HG03442 (cell line): ENCODE measurements around the gene PPP1R12C.
"Not testable (repeated sequence)": the region's sequence is repeated elsewhere in the genome, so short reads cannot be mapped to it uniquely, and the experiment has no call there.

Experiments
- ATAC-seq: cut with Tn5 transposase; IDR thresholded peaks from one replicate; pipeline ENCODE4 v1.9.1; 2021; ENCODE audit warnings: mild to moderate bottlenecking, moderate library complexity; ENCODE audit not compliant: unreplicated experiment

PPP1R12C gene

DNA sequence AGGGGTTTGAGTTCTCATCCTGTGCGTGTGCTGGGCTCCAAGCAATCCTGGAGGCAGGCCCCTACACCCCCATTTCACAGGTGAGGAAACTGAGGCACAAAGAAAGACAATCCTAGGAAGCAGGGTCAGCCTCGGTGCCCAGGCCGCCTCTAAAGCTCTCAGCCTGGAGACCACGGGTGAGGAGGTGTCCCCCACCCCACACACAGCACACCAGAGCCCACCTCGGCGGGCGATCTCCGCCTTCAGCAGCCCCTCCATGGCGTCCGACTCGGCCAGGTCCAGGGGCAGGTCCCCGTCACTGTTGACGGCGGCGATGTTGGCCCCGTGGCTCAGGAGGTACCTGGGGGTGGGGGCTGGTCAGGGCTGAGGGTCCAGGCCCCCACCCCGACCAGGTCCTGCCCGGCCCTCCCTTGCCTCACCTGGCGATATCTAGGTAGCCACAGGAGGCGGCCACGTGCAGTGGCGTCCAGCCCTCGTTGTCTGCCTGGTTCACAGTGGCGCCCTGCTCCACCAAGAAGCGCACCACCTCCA is 5.1 kb downstream of the PPP1R12C start:
- ATAC-seq: no peak

DNA sequence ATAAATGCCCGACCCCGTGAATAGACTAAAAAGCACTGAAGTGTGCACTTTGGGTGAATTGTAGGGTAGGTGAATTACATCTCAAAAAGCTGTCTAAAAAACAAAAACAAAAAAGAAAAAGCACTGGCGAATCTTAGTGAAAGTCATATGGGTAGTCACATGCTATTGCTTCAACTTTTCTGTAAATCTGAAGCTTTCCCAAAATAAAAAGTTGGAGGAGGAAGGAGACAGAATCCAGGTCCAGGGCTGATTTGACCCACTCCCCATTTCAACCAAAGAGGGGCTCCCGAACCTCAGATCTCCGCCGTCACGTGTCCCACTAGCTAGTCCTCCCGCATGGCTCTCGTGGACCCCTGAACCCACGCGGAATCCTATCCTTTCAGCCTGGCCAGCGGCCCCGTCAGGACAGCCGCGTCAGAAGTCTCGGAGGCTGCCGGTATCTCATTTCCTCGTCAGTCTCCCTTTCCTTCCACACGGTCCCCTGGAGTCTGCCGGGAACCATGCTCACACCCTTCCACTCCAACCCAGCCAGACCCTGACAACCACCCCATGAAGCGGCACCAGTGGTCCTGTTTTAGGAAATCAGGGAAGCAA is 6.1 kb downstream of the PPP1R12C start:
- ATAC-seq: no peak

- no peak for ATAC-seq
Measured at GRCh38 chr19:55109527-55110291, 7.7 kb downstream of the PPP1R12C start.

DNA sequence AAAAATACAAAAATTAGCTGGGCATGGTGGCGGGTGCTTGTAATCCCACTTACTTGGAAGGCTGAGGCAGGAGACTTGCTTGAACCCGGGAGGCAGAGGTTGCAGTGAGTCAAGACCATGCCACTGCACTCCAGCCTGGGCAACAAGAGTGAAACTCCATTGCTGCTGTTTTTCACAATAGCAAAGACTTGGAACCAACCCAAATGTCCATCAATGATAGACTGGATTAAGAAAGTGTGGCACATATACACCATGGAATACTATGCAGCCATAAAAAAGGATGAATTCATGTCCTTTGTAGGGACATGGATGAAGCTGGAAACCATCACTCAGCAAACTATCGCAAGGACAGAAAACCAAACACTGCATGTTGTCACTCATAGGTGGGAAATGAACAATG is 10.2 kb downstream of the PPP1R12C start:
- ATAC-seq: not testable (repeated sequence)

GRCh38 chr19:55106591-55106990 is 10.8 kb downstream of the PPP1R12C start:
- no peak for ATAC-seq

- no peak for ATAC-seq
Measured at GRCh38 chr19:55105237-55105636, 12.2 kb downstream of the PPP1R12C start.

DNA sequence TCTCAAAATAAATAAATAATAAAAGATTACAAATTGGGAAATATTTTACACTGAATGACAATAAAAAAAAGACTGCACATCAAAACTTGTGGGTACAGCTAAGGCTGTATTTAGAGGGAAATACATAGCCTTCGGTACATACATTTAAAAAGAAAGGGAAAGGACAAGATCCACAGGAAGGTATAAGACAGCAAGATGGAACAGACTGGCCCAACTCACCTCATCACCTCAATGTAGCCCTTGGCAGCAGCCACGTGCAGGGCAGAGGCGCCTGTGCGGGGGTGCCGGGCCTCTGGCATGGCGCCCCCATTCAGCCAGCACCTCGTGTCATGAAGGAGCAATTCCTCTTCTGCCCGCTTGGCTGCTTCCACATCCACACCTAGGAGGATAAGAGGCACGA is 14.2 kb downstream of the PPP1R12C start:
- ATAC-seq: no peak

- ATAC-seq: no peak
Measured at GRCh38 chr19:55101261-55101660, 16.2 kb downstream of the PPP1R12C start.

DNA sequence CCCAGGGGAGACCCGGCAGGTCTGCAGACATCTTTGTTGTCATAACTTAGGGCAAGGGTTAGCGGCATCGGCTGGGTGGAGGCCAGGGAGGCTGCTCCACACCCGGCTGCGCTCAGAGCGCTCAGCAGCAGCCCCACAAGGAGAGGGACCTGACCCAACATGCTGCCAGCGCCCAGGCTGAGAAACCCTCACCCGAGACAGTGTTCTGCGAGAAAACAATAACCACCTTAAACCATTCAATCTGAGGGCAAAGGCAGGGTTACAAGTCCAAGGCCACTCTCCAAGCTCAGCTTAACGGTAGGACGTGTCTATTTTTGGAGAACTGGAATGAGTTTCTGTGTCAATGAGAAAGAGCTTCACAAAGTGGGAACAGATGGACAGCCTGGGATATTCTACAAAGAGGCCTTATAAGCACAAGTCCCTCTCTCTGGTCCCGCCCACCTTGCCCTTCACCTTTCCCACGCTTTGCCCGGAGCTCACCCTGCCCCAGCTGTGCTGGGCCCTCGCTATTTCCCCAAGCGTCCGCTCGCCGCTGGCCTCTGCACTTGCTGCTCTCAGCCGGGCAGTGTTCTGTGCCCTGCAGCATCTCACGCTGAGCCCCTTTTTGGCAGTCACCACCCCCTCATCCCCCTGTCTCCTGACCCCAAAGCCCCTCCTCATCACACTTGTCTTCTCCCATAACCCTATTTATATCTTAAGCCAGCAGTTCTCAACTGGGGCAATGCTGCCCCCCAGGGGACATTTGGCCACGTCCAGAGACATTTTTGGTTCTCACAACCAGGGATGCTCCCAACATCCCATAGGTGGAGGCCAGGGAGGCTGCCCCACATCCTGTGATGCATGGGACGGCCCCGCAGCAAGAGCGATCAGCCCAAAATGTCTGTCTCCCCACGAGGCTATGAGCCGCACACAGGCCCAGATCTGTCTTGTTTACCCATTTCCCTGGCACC is 17.6 kb downstream of the PPP1R12C start:
- ATAC-seq: no peak

GRCh38 chr19:55098716-55099556 is 18.5 kb downstream of the PPP1R12C start:
- no peak for ATAC-seq

DNA sequence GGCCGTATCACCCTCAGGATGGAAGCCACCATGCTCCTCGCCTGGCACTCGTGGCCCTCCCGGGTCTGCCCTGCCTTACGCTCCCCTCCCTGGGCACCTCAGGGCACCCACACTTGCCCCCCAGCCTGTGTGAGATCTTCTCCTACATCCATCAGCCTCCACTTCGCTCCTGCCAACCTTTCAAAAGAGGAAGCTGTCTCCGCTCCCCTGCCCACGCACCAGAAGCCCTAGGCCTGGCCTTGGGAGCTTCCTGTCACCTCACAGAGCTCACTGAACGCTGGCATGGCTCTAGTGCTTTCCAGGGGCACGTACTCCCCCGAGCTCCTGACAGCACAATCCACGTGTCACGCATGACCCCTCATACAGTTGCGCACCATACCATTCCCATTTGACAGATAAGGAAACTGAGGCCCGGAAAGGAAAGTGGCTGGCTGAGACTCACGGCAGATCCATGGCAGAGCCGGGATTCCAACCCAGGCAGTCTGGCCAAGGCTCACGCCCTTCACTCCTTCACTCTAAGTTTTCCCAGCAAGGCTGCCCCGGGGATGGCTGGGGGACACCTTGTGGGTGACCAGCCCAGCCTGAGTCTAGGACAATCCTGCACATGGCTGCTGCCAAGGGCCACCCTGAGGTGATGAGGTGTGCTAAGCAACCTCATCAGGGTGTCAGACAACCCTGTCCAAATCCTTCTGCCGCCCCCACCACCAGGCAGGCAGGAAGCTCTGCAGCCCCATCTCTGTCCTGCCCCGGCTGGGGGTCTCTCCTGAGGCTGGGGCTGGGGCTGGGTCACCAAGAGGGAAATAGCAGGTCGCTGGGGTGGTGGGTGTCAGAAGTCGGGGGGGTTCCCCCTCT is 19.3 kb downstream of the PPP1R12C start:
- ATAC-seq: no peak

GRCh38 chr19:55096061-55096701 is 21.3 kb downstream of the PPP1R12C start:
- no peak for ATAC-seq

DNA sequence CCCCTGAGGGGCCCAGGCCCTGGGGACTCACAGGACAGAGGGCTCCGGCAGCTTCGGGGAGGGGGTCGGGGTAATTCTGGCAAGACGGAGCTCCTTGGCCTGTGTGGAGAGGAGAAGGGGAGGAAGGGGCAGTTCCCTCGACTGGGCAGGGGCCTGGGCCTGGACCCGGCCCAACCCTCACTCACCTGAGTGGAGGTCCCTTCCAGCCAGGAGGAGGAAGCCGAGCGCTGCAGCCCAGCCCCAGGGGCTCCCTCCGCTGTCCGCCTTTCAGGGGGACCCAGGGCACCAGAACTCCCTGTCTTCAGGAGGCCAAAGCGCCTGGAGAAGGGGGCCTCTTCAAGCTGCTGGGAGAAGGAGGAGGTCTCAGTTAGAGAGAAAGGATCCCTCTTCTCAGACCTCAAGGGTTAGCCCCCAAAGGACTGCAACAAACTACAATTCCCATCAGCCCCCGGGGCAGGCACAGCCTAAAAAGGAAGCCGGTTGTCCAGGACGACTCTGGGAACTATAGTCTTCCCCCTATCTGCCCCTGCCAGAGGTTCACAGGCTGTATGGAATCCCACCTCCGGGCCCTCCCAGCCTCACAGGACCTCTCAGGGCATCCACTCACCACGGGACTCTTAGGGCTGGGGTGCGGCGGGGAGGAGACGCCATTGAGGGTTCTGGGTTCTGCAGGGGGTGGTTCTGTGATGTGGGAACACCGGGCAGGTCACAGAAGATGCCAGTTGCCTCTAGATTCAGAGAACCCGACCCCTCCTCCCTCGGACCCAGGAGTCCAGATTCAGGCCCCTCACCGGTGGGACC is 22.0 kb downstream of the PPP1R12C start:
- no peak for ATAC-seq

DNA sequence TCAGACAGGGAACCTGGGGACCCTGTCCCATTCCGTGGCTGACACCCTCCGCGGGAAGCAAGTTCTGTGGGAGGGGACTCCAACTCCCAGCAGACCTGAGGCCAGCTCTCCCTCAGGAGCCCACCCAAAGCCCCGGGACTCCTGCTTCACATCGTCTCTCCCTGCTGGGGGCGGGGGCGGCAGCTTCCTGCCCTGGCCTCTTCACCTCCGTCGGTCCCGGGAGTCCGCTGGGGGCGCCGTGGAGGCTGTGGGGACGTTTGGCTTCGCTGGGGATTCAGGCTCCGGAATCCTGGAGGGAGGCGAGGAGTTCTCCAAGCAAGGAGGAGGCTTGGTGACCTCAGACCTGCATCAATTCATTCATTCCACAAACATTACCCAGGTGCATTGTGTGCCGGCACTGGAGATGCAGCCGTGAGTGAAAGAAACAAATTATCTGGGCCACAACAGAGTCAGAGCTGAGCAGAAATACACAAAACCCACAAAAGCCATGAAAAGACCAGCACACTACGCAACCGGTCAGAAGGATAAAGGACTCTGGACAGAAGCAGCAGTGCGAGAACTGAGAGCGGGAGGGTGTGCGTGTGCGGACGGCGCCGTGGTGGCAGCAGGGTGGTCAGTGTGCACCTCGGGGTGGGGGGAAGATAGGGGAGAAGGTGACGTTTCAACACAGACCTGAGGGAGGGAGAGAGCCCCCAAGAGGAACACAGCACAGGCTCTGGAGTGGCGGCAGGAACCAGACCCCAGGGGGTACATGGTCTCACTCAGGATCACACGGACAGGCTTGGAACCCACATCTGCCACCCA is 22.8 kb downstream of the PPP1R12C start:
- no peak for ATAC-seq

- no peak for ATAC-seq
Measured at GRCh38 chr19:55092423-55093318, 24.8 kb downstream of the PPP1R12C start.

GRCh38 chr19:55091955-55092354 is 25.5 kb downstream of the PPP1R12C start:
- ATAC-seq: no peak
